COLO829 (cell line): ENCODE data around the gene UGP2.
"Not testable (repeated sequence)": the region's sequence is repeated elsewhere in the genome, so short reads cannot be mapped to it uniquely, and the experiment has no call there.

Source experiments
- DNase-seq: peaks from one replicate; pipeline ENCODE4 v3.0.0; 2012; ENCODE audit warnings: low spot score

Gene UGP2

GRCh38 chr2:63893163-63893562 lies 51.5 kb downstream of the UGP2 start:
- DNase-seq: no peak

DNA sequence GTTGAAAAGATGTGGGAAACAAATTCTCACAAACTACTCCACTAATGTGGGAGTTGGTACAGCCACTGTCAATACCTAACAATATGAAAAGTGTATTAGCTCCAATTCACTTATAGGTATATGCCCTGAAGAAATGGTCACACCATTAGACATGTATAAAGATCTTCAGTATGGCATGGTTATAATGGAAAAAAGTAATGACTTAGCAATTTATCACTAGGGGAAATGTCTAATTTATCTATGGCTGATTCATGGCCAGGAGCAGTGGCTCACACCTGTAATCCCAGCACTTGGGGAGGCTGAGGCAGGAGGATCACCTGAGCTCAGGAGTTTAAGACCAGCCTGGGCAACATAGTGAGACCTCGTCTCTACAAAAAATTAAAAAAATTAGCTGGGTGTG lies 52.5 kb downstream of the UGP2 start:
- no peak for DNase-seq

DNA sequence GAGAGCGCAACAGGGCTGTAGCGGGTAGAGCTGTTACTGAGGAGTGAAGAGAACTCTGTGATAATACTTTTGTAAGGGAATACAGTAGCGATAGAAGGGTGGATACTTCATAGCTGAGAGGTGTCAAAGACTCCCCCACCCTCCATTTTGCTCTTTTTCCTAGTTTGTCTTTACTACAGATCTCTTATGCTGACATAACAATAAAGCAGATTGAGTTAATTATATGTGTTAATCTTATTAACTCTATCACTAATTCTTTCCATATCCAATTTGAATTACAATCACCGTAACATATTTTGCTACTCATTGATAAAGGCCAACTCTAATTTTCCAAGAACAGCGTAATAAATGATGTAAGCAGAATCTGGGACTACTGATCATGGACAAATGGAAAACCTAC lies 57.1 kb downstream of the UGP2 start:
- no peak for DNase-seq

GRCh38 chr2:63899639-63900038 lies 57.9 kb downstream of the UGP2 start:
- no peak for DNase-seq

DNA sequence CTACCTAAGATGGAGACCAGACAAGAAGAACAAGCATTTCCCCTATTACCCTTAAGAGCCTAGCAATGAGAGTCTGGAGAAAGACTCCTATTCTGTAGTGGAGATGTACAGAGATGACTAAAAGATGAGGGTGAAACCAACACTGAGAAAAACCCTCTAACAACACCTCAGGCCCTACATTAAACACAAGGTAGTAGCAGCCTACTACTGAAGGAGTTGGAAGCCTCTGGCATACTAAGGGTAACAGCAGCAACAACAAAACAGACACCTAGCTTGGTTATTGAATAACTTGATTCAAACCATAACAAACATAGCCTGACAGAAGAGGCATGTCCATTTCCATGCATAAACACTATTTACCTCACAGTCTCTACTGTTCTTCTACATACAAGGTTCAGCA lies 60.5 kb downstream of the UGP2 start:
- DNase-seq: no peak

- no peak for DNase-seq
Observed at GRCh38 chr2:63903003-63903402, 61.3 kb downstream of the UGP2 start.

DNA sequence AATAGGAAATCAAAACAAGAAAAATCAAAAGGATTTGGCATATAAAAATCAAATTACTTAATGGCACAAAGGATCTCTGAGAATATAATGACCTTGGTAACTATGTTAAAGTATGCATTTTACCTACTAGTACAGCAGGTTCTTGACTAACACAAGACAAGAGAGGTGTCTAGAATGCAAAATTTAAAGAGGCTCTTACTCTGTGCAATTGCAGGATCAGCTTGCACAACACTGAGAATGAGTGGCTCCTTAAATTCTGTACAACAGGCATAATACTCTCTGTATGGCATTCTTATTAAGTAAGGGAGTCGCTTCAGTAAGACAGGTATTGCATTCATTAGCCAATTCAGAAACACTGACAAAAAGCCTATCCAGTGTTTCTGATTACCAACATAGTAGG lies 72.6 kb downstream of the UGP2 start:
- DNase-seq: no peak

GRCh38 chr2:63926815-63927214 lies 85.1 kb downstream of the UGP2 start:
- no peak for DNase-seq

GRCh38 chr2:63932104-63932503 lies 90.4 kb downstream of the UGP2 start:
- DNase-seq: not testable (repeated sequence)
